Measurements from ENCODE around the gene RAB31.

RAB31 gene

DNA sequence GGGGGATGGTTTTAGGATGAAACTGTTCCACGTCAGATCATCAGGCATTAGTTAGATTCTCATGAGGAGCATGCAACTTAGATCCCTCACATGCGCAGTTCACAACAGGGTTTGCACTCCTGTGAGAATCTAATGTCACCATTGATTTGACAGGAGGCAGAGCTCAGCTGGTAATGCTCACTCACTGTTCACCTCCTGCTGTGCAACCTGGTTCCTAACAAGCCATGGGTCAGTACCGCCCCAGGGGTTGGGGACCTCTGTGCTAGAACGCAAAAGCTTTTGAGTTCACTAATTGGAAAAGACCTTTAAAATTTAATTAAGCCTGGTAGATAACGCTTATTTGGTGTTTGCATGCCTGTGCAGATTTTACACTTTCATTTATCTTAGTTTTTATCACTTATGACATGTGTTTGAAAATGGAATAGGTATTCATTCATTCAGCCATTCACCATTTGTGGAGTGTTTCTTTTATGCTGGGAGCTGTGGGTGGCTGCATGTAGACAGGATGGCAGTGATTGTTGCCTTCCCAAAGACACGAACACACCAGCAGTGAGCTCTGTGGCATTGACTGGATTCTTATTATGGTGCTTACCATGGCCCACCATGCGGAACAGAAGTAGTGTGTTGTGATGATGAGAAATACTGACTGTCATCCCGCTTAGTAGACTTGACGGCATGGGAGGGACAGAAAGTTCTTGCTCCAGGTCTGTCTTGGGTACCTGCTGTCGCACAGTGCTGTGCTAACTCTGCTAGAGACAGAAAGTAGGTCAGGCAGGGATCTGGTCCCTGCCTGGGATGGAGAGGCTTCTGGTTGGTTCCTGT, 6.4 kb downstream of the RAB31 start:
- no peak for DNase-seq

DNA sequence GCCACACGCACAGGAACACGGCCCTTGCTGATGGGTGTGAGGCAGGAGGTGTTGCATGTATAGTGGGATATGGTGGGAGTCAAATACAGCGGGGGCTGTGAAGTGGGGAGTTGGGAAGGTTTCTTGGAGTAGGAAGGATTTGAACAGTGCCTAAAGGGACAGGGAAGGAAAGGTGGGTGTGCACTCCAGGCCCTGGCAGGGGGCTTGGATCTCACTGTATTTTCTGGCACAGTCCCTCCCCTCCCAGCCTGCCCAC, 6.9 kb downstream of the RAB31 start:
- DNase-seq = no peak

DNA sequence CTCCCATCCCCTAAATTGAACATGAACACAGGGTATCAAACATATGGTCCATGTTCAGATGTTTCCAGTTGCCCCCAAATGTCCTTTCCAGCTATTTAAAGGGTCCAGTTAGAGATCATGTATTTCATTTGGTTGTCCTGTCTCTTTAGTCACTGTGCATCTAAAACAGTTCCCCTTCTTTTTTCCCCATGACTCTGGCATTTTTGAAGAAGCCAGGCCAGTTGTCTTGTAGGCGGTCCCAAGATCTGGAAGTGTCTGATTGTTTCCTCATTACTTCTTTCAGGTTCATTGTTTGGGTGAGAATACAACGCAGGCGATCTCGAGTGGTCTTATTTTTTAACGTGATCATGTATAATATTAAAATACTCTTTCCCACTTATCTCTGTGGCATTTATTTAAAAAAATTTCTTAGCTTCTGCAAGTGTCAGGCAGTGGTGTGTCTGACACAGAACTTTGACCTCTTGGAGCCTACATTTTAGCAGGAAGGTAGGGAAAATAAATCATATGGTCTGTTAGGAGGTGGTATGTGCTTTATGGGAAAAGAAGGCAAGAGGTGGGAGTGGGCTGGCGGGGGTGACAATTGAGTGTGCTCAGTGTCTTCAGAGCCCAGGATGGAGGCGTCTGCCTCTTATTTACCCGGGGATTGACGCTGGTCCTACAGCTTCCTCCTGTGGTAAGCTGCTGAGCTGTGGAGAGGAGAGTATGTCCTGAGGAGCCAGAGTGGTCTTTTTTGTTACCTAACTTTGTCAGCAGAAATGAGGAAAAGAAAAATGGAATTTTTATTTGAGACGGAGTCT, 8.1 kb downstream of the RAB31 start:
- DNase-seq = no peak

DNA sequence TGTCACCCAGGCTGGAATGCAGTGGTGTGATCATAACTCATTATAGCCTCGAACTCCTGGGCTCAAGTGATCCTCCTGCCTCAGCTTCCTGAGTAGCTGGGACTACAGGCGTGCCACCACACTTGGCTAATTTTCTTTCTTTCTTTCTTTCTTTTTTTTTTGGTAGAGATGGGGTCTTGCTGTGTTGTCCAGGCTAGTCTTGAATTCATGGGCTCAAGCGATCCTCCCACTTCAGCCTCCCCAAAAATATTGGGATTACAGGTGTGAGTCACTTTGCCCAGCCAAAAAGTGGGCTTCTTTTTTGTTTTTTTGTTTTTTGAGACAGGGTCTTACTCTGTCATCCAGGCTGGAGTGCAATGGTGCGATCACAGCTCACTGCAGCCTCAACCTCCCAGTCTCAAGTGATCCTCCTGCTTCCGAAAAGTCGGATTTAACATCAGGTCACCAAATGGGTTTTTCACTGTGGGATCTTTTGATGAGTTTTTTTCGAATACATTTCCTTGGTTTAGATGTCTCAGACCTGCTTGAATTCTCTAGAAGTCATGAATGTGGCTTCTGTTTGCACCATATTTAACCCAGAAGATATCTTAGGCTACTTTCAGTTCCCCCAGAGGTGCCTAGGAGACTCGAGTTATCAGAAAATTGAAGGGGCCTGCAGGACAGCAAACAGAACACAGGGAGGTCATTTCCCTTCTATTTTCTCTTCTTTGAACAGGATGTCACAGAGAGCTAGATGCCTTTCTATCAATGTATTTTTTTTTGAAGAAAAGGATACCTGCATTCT, 8.9 kb downstream of the RAB31 start:
- DNase-seq = no peak

DNA sequence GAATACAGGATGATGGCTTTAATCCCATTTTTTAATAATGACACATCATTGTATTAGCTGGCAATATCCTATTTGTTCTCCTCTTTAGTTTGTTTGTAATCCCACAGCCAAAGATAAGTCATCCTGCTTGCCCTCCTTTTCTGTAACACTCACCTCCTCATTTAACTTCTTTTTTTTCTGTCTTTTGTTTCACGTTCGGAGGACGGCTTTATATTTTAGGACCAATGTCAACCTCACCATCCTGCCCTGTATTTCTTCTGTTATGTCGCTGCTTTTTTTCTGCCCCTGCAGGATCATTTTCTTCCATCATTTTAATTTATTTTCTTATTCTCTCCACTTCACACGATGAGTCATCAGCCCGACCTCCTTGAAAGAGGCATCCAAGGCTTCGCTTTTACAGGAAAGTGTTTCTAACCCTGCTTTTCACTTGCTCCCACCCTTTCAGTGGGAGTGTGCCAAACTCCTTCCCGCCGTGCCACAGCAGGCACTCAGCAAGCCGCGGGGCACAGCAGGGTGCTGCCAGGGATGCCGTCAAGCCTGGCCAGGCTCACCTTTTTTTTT, 11.4 kb downstream of the RAB31 start:
- DNase-seq = no peak

DNA sequence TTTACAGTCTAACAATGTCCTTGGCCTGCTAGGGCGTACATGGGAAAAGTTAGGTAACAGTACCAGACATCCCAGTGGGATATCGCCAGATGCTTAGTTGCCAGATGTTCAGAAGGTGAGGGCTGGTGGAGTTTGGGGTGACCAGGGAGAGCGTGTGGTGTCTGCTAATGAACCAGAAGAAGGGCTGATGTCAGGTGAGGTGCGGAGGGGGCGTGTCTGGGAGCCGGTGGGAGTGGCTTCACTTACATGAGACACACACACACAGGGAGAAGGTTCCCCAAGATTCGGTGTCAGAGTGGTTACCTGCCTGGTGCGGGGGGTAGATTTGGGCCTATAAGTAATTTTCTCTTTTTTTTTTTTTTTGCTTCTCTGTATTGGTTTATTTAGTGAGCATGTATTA, 12.2 kb downstream of the RAB31 start:
- DNase-seq = no peak

DNA sequence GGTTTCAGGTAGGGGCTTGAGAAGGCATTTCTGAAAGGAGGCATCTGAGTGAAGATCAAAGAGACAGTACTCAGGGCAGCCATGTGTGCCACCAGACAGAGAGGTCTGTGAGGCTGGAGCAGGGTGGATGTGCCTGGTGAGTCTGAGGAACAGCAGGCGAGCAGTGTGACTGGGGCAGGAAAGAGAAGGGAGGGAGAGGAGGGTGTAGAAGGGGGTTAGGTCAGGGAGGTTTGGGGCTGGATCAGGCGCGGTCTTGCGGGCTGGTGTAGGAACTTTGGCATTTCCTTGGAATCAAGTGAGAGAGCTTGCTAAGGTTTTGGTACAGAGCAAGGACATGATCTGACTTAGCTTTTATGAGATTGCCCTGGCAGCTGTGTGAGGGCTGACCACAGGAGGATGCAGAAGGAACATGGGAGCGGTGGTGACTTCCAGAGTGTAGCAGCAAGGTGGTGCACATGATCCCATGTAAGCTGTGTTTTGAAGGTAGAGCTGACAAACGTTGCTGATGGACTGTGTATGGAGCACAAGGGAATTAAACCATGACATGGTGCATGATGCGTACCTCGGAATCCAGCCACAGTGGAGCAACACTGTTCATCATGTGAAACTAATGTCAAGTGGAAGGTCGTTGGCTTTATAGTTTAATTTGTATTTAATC, 13.9 kb downstream of the RAB31 start:
- no peak for DNase-seq

DNA sequence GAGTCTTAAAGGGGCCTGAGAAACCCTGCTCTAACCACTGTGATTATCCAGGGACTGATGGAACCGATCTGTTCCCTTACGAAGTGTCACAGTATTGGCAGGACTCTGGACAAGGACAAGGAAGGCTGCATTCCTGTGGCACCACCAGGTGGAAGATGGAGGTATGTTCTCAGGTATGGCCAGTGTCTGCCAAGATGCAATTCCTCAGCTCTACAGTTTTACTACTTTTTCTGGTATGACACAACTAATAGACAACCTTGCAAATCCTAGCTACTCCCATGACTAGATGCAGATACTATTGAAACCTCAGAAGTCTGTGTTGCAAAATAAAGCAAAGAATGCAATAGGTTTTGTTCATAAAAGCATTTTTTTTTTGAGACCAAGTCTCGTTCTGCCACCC, 14.6 kb downstream of the RAB31 start:
- no peak for DNase-seq

DNA sequence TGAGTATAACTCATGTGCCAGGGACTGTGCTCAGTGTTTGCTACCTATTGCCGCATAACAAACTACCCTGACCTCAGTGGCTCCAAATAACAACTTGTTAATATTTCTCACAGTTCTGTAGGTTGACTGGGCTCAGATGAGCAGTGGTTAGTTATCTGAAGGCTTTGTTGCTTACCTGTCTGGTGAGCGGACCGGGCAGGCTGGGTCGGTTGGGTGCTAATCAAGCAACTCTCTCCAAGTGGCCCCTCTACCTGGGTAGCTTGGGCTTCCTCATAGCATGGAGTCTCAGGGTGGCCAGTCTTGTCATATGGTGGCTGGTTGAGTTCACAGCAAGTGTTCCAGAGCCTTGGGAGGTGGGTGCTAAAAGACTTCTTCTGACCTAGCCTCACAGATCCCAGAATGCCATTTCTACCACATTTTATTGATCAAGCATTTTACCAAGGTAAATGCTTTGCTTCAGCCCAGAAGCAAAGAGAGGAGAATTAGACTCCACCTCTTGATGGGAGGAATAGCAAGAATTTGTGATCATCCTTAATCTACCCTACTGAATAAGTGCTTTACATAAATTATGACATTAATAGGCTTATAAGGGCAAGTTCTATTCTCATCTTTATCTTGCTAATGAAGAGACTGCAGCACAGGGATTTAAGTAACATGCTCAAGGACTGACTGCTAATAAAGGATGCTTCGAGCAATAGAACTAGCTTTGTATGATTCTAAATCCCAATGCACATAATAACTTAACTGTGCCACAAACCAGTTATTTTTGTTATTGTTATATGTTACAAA, 16.9 kb downstream of the RAB31 start:
- DNase-seq = no peak

DNA sequence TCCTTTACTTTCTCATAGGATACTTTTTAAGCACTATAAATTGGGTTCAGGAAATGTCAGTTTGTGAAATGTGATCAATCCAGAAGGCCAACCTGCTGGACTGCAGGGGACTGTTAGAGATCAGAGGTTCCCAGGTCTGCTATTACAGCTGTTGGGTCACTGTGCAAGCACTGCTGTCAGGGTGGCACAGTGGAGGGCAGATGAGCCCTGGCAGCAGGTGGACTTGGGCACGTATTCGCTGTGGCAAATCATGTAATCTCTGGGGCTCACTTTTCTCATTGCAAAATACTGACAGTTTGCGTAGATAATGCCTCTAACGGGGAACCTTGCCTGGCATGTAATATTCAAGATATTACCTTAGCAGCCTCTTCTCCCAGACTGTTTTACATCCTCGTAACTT, 18.1 kb downstream of the RAB31 start:
- DNase-seq = no peak

DNA sequence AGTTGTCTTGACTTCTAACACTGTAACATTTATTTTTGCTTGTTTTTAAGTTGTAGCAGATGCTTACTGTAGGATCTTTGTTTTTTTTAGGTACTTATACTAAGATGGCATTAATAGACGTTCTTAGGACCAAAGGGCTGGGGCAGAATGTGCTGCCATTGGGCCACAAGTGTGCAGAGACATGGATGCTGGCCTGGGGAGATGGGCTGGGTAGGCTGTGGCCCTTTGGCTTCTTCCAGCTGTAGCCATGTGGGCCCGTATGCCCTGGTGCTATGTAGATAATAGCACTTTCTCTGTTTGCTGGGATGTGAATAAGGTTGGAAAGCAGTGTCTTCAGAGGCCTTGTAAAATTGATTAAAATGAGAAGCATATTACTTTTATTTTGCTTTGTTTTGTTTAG, 18.8 kb downstream of the RAB31 start:
- DNase-seq = no peak

DNA sequence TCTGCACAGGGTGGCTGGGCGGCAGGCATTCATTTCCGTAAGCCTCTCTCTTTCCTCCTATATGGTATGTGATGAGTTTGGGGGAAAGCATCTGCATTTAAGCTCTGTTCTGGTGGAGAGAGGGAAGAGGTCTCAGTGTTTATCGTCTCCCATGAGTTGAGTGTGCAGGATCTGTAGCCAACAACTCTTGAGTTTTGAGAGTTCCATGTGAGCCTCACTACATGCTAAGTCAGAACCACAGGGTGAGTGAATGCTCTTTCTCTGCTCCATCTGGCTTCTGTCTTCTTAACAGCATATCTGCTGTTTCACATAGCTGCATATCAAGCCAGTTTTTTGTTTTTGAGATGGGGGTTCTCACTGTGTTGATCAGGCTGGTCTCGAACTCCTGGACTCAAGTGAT, 22.7 kb downstream of the RAB31 start:
- no peak for DNase-seq

DNA sequence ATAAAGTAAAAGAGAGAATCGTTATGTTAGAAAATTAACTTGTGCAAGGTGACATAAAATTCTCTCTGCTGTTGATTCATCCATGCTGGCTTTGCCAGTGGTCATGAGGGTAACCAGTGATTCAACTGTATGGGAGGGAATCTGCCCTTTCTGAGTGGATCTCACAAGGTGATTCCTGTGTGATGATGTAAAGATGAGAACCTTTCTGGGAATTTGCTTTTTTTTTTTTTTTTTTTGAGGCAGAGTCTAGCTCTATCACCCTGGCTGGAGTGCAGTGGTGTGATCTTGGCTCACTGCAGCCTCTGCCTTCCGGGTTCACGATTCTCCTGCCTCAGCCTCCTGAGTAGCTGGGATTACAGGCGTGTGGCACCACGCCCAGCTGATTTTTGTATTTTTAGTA, 23.3 kb downstream of the RAB31 start:
- no peak for DNase-seq

DNA sequence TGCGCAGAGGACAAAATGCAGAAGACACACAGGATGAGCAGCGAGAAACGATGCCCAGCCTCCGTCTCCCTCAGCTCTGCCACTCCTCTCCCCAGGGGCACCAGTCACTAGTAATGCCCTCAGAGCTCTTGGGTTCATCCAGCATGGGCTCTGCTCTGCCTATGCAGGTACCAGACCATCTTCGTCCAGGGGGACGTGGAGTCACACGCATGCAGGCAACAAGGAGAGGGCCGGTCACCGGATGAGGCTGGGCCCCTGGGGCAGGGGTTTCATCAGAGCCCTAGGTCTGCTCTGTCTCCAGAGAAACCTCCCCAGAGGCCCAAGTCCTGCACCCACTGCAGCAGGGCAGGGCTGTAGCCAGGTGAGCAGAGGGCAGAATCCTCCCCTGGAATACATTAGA, 23.9 kb downstream of the RAB31 start:
- no peak for DNase-seq

DNA sequence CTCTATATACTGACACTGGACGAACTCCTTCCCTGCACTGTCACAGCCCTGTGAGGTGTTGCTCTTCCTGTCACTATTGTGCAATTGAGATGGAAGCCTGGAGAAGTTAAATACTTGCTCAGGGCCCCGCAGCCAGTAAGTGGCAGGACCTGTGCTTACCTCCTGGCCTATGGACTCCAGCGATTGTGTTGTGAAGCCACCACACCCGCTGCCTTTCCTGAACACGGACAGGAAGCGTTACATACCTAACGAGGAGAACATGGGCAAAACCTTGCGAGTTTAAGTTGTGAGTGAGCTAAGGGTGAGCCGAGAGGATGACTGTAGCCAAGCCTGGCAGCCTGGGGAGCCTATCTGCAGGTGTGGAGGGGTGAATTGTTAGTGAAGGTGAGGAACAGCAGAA, 26.1 kb downstream of the RAB31 start:
- no peak for DNase-seq

DNA sequence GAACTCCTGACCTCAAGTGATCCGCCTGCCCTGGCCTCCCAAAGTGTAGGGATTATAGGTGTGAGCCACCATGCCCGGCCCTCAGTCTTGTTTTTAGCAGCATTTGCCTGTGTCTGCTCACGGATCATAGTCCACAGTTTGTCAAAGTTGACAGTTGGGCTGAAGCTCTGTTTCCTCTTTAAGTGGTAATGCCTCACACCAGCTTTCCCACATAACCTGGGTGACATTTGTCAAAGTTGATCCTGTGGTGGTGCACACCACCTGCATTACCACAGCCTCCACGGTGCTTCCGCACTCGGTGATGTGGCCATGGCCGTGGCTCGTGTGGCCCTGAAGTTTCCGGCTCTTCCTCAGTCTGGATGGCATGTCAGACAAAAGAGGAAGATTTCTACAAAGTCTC, 27.1 kb downstream of the RAB31 start:
- DNase-seq = peak; percentile 76 to 83

DNA sequence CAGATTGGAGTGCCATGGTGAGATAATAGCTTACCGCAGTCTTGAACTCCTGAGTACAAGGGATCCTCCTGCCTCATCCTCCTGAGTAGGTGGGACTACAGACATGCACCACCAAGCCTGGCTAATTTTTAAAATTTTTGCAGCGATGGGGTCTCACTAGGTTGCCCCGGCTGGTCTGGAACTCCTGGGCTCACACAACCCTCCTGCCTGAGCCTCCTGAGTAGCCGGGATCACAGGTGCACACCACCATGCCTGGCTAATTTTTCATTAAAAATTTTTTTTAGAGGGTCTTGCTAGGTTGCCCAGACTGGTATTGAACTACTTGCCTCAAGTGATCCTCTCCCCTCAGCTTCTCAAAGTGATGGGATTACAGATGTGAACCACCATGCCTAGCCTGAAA, 27.8 kb downstream of the RAB31 start:
- no peak for DNase-seq

DNA sequence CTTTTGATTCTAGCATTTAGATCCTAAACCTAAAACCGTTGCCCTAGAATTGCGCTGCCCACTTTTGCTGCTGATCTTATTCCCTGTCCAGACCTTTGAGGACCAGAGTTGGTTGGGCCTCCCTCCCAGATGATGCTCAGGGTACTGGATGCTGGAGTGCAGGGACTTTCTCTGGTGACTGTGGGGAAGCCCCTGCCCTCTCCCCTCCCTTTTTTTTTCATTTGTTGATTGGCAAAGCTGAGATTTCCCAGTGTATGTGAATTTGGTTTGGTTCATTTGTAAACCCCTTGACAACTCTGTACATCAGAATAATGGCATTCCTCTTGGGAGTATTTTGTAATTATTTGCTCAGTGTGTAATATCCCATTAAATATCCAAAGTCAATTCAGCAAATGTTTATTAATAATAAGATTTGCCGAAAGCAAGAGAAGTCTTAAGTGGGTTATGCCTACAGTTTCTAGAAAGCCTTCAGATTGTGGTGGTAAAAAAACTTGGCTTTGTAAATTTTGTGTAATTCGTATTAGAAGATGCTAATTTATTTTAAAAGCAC, 28.3 kb downstream of the RAB31 start:
- DNase-seq = no peak

DNA sequence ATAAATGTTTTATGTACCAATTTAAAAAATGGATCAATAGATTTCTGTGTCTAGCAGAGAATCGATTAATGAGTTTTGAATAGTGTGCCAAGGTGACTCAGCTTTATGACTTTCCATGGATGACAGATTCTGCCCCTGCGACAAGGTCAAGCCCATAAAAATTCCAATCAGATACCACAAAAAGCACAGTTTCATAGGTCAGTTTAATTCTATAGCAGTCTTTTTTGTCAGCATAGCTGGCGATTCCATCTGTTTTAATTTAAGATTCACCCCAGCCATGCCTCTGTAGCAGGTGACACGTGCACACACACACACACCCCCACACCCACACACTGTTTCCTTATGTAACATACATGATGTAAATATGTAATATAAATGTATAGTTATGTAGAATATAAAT, 28.9 kb downstream of the RAB31 start:
- no peak for DNase-seq

DNA sequence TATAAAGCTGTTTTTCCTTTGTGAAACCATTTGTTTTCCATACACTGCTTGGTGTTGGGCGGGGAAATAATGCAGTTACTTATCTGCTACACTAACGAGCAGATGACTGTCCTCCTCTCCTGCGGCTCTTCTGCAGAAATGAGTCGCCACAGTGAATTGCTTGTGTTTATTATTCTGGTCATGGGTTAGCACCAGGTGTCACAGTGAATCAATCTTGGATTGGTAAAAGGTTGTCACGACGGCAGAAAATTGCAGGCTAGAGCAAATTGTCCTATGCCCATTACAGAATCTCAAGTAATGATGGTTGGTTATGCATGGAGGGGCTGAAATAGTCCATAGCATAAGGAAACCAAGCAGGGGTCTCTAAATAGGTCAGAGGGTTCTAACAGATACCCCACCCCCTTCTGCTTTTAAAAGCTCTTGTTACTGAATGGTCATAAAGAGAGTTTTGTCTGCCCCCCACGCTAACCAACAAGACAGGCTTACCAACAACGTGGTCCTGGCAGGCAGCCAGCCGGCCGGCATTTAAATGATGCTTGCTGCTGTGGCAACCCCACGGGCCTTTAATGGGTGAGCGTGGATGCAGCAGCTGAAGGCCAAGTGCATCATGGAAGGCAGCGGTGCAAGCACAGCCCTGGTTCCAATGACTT, 29.5 kb downstream of the RAB31 start:
- DNase-seq = no peak

DNA sequence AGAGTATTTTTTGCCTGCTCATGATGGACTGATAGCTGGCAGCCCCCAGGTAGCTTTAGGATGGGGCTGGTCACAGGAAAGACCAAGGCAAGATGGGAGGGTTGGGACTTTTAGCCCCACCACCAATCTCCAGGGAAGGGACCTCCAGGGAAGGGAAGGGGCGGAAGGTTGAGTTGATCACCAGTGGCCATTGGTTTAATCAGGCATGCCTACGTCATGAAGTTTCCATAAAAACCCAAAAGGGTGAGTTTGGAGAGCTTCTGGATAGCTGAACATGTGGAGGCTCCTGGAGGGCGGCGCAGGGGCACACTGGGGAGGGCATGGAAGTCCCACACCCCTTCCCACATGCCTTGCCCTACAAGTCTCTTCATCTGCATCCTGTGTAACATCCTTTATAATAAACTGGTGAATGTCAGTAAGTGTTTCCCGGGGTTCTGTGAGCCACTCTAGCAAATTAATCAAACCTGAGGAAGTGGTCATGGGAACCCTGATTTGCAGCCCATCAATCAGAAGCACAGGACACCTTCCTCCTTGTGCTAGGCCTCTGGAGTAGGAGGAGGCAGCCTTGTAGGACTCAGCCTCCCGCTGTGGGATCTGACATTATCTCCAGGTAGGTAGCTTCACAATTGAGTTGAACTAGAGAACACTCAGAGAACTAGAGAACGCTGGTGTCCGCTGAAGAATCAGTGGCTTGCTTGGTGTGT, 30.3 kb downstream of the RAB31 start:
- no peak for DNase-seq

Data from Kasumi-1 (cell line).